GM19324 (cell line): ENCODE measurements around the gene KL.

Experiments
- ATAC-seq: cut with Tn5 transposase; IDR thresholded peaks from one replicate; pipeline ENCODE4 v1.9.1; 2021; ENCODE audit warnings: mild to moderate bottlenecking, moderate library complexity; ENCODE audit not compliant: unreplicated experiment, low FRiP score

KL gene

DNA sequence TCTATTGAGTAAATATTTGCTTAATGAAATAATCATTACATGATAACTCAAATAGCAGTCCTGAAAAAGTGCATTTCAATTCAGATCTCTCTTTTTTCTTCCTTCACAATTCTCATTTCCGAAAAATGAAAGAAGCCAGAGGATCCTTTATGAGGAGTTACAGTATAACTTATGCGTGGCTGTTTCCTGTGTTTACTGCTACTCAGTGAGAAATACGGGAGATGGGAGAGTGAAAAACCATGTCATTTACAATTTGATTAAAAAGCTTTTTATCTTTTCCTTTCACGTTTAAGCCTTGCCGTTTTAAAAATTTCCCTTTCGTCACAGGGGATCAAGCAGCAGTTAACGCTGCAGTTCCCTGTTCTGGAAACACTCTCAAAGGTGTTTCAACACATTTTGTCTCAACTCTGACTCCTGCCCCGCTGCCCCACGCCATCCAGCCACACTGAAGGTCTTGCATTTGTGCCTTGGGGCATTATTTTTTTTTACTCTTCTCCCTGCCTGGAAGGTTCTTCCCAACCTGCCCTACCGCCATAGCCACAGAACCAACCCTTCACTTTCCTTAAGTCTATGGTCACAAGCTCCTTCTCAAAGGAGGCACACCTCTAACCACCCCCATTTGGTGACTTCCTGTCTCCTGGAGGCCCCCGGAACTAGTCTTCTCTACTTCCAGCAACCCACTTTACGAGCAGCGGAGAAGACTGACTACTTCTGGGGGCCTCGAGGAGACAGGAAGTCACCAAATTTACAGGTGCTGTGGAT, 17.0 kb downstream of the KL start:
- ATAC-seq = peak; percentile 91

DNA sequence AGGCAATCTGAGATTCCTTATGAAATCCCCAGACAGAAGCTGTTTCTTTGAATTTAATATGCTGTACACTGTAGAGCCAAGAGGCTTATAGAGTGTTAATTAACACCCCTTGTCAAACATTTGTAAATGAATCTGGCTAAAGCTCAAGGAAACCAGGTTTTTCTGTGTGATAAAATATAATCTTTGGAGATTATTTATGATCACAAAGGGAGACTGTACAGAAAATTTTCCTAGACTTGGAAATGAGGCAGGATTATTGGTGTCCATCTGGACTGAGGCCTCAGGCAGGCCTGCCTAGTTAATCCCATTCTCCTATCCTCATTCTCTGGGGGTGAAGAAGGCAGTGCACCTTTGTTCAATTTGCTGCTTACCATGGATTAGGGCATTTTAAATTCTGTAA, 17.8 kb downstream of the KL start:
- peak; percentile 9 for ATAC-seq

DNA sequence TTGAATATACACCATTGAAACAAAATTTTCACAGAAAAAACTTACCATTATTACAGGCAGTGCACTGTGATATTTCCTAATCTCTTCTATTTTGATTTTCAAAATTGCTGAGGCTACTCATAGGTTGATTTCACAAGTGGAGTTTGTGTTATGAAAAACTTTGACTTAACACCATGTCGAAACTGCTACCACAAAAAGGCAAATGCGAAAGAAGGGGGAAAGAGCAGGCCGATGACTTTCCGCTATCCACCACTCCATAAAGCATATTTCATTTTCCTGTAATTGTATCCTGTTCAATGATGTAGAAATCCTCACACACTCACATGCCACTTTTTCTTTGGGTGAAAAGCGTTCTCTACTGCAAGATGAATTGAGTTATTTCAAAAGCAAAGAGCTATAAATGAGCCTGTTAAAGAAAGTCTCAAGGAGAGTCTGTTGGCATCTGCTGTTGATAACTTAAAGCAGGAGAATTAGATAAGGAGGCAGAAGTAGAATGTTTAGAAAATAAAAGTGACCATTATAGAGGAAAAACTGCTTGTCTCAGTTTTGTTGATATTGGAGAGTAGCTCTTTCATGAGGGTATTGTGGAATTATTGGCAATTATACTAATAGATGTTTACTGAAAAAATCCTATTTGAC, 18.8 kb downstream of the KL start:
- ATAC-seq = no peak

DNA sequence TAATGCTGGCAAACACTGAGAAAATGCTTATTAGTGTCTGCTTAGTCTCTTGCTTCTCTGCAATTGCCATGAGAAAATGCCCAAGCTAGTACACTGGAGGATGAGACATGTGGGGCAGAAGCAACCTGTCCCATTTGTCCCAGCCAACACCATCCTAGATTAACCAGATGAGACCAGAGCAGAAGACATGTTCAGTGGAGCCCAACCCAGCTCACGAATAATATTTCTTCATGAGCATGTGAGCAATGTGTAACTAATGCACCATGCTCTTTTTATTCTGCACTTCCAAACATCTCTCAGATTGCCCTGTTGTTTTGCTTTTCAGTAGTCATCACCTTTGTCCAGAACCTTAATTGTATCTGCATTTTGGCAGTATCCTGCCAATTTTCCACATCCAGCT, 21.4 kb downstream of the KL start:
- no peak for ATAC-seq

DNA sequence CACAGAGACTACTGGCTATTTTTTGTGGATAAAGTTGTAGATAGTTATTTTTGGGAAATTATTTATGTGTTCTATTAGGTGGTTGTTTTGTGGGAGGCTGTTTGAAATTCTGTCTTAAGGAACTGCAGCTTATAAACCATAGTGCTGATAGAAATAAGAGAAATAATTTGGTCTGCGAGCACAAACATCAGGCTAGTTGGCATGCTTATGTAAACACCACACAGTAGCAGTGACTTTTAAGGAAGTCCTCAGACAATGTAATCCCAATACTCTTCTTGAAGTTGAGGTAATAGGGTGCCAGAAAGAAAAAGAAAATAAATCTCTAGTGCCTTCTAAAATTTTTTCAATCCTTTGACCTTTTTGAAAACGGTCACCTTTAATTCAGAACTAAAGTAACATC, 23.9 kb downstream of the KL start:
- ATAC-seq = no peak

DNA sequence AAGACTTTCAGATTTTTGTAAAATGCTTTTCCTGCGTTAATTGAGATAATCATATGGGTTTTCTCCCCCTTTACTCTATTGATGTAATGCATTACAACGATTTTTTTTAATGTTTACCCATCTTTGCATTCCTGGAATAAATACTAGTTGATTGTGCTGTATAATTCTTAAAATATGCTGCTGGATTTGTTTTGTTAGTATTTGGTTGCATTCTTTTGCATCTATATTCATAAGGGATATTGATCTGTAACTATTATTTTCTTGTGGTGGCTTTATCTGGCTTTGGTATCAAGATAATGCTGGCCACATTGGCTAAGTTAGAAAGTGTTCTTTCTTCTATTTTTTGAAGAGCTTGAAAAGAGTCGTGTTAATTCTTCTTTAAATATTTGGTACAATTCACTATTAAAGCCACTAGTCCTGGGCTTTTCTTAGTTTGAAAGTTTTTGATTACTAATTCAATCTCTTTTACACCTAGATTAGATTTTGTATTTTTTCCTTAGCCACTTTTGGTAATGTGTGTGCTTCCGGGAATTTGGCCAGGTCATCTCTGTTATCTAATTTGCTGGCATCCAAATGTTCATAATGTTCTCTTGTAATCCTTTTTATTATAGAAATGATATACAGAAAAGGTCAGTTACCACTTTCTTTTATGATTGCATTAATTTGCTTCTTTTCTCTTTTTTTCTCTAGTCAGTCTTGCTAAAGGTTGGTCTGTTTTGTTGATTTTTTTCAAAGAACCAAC, 29.8 kb downstream of the KL start:
- no peak for ATAC-seq

DNA sequence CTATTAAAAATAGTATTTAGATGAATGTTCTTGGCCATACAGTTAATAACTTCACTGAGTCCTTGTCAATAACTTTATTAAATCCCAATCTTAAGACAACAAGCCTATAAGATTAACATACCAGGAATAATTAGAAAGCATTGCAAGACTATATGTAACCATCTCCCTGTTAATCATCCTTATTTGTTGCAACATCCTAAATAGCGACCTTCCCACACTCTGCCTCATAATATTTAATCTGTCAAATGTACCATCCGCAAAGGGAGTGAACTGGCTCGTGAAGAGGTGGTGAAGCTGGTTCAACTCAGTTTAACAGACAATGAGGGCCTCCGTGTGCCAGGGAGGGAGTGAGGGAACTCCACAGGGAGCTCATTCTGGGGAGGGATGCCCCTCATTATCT, 33.9 kb downstream of the KL start:
- no peak for ATAC-seq

DNA sequence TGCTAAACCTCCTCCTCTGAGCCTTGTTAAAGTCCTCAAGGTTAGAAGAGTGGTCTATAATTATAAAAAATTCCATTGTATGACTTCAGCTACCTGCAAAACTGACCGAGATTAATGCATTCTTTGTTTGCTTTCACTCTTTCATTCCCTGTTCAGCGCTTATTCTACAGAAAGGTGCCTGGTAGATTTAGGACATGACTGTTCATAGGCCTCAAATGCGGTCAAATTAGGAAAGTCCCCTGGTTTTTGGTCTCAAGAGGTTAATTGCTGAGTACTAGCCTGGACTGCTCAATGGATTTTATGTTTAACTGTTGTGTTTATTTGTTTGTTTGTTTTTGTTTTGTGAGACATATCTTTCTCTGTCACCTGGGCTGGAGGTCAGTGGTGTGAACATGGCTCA, 35.4 kb downstream of the KL start:
- ATAC-seq = no peak

DNA sequence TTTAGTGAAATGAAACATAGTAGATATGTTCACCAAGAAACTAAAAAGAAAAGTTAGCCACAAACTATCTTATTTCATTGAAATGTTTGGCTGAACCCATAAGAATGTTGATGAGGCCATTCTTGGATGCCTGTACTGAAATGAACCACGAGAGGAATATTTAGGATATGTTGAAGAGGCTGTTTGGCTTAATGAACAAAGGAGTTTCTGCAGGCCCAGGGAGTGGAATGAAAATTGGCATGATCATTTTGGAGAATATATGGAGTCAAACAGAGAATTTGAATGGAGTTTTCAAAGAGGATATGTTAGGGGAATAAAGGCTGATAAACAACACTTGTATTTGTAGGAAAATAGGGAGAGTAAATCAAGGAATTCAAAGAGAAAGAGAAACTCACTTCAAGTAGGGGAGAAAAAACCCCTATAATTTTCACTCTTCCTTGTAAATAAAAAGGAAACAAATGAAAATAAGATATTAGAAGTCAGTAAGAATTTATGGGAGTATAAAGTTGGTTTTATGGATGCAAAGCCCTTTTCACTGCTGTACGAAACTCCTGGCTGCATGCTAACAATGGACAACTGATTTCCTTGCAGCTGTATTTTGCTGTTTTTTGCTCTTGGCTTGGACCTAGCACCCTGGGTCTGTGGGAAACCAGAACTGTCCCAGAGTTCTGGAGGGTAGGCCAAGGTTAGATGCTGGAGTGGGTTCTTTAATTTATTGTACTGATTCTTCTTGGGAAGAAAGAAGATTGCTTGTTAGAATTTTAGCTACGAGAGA, 36.5 kb downstream of the KL start:
- no peak for ATAC-seq

DNA sequence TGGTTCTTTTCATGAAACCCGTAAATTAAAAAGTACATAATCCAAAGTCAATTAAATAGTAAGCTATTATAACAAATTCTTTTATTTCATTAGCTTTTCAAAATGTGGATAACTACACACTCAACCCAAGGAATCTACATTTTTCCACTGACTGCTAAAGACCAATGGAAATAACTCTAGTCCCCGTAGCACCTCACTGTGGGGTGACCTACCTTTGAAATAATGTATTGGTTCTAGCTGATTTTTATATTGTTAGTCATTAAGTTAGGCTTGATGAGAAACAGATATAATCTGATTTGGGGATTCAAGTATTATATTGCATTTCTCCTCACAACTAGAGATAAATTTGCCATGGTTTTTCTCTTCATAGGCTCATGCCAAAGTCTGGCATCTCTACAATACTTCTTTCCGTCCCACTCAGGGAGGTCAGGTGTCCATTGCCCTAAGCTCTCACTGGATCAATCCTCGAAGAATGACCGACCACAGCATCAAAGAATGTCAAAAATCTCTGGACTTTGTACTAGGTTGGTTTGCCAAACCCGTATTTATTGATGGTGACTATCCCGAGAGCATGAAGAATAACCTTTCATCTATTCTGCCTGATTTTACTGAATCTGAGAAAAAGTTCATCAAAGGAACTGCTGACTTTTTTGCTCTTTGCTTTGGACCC, 37.3 kb downstream of the KL start:
- no peak for ATAC-seq

DNA sequence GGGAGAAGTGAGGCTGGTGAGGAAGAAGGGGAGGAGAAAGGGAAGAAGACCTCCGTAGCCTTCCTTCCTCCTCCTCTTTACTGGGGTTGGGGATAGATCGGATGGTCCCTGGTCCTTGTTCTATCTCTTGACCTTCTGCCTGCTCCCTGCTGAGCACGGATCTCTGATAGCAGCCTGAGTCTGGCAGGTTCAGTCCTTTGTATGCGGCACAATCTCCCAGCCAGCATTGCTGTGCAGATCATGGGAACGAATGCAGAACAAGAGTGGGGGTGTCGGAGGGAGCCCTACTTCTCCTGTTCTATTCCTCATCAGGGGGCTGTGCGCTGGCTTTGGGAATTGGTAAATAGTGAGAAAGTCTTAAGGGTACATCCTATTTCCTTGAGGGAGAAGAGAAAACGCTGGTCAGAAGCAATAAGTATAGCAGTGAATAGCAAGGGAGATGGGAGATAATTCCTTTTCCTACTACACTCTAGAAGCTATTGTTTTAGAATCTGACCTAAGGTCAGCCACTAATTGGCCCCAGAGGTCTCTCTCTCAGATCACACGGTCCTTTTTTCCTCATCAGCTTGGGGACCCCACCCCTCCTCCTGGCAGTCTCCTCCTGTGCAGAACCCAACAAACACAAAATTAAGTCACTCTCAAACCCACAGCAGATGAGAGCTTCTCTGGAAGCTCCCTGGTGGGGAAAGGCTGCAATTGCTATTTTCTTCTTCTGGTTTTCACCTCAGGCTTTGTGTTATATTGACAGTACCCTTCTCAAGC, 41.0 kb downstream of the KL start:
- ATAC-seq = no peak

DNA sequence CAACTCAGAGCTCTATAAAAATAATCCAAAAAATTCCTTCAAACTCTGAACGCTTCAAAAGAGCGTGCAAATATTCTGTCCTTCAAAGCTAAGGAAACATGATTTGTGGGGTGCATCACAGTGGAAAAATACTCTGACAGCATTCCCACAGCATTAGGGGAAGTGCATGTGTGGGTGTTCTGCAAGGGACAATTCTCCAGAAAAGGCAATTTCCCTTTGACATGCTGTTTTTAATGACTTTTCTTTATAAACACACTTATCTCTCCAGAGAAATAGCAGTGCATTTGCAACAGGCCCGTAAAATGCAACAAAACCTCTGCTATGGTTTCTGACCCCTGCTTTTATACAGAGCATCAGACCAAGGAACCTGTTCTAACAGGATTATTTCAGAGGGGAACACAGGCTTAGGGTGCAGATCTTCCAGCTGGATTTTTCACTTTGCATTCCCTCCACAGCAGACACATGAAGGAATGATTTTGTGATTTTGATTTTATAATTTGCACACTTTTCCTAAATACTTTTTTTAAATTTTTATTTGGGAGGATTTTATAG, 42.6 kb downstream of the KL start:
- no peak for ATAC-seq

DNA sequence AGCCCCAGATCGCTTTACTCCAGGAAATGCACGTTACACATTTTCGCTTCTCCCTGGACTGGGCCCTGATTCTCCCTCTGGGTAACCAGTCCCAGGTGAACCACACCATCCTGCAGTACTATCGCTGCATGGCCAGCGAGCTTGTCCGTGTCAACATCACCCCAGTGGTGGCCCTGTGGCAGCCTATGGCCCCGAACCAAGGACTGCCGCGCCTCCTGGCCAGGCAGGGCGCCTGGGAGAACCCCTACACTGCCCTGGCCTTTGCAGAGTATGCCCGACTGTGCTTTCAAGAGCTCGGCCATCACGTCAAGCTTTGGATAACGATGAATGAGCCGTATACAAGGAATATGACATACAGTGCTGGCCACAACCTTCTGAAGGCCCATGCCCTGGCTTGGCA, 44.6 kb downstream of the KL start:
- ATAC-seq = no peak

DNA sequence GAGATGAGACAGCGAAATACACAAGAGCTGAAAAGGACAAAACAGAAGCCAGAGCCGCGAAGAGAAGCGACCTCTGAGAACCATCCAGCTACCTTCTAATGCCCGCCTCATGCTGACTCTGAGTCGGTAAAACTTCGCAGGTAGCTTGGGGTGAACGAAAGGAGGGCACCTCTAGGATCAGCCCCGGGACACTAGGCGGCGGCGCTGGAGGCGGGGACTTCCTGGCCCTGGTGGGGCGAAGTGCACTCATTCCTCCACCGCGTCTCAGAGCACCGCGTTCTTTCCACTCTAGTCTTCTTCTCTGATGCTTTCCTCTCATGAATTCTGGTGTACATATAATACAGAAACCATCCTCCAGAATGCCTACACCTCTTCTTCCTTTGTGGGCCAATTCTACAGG, 50.1 kb downstream of the KL start:
- no peak for ATAC-seq

DNA sequence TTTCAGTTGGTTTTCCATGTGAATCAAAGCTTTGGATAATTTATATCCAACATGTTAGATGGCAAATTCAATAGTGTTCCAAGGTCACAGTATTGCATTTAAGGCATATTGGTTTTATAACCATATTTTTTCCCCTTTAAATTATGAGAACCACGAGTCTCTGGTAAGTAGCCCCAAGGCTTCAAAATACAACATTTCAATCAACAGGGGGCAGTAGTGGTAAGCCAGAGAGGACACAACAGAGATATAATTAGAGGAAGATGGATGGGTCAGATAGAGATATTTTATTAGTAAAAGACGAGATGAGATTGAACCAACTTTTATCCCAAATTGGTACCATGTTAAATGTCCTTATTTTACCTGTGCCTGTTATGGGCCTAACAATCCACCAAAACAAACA, 53.1 kb downstream of the KL start:
- ATAC-seq = no peak

DNA sequence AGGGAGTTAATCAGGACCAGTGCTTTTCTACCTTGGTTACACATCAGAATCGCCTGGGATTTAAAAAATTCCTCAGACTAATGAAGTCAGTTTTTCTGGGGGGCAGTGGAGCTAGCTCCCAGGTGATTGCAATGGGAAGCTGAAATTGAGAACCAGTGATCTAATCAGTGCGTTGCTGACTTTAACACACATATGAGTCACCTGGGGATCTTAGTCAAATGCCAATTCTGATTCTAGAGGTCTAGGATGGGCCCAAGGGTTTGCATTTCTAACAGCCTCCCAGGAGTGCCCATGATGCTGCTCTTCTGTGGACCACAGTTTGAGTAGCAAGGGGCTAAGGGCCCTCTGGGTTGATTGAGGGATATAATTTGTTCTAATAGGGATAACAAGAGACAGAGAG, 54.5 kb downstream of the KL start:
- ATAC-seq = no peak

DNA sequence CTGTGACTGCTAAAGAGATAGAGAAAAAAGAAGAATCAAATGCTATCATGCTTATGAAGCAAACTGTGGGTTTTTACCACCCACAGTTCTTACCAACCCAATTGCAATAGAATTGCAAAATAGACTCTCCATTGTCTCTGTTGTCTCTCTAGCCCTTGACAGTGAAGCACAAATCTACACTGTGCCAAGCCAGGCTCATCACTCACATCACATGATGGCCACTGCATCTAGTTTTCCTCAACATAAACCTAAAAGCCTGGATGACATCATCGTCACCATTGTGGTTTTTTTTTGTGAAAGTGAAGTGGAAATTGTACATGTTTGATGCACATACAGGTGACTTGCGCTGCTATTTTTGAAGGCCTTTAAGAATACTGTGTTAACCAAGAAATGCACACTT, 56.1 kb downstream of the KL start:
- no peak for ATAC-seq

DNA sequence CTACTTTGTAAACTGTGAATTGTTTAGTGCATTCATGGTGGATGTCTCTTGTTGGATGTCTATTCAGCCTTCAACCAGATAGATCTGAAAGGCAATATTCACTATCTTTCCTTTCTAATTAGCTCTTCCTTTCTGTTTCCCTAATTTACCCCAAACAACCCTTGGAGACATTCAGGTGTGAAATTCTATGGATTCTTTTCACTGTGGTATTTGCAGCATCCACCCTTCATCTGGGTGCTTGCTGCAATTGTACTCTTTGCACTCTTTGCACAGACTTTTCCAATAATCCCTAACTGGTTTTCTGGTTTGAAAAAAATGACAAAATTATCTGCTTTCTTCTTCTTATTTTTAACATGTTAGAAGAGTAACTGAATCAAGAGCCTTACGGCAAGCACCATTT, 56.5 kb downstream of the KL start:
- no peak for ATAC-seq

DNA sequence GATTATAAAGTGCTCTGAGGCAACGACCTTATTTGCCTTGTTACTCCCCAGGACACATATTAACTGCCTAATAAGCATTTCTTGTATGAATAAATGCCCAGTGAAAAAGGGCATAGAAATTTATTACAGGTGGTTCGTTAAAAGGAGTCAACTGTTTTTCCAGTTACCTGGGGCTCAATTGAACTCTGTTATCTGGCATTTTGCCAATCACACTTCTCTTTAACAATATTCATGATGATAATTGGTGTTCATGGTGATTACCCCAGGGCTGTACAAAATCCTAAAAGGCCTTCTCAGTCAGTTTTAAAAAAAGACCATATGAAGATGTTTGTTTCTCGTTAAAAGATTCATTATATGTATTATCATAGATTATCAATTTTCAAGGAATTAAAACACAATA, 57.1 kb downstream of the KL start:
- ATAC-seq = no peak
